HEK293 (cell line): ENCODE results near the gene MTCL1.

ENCODE experiments used
- CTCF ChIA-PET: fragments of 350-600 bp; formaldehyde crosslinking; extraction: SDS; loops from one replicate; lab custom pipeline; 2021; ENCODE audit warnings: antibody characterized with exemption; lab: Yijun Ruan, JAX
- POLR2A ChIA-PET: fragments of 300-600 bp; formaldehyde crosslinking; extraction: SDS; loops from one replicate; lab custom pipeline; 2020; ENCODE audit warnings: antibody characterized with exemption, inconsistent platforms; lab: Yijun Ruan, JAX
- H3K27ac ChIP-seq: fragments of 200-500 bp; sonication (Bioruptor generic); 2 replicates; pipeline ENCODE4 v1.5.1; 2014; ENCODE audit warnings: low read depth, low read length, control low read depth, inconsistent platforms; ENCODE audit errors: extremely low read depth
- H3K36me3 ChIP-seq, 2 experiments: fragments of 200-500 bp in 1 of 2; sonication (Bioruptor generic) in 1 of 2; 1 replicate in 1 of 2; 2 replicates in 1 of 2; pipeline ENCODE4 v1.5.1; 2014 to 2017; ENCODE audit warnings: inconsistent platforms in 2 of 2, low read length in 2 of 2; ENCODE audit not compliant: control insufficient read depth in 2 of 2, insufficient read depth in 1 of 2
- H3K4me1 ChIP-seq: fragments of 200-500 bp; sonication (Bioruptor generic); 2 replicates; pipeline ENCODE4 v1.5.1; 2014; ENCODE audit warnings: mild to moderate bottlenecking, low read length, inconsistent platforms; ENCODE audit not compliant: control insufficient read depth, insufficient read depth
- H3K4me3 ChIP-seq: 2 replicates; pipeline ENCODE4 v1.5.1; 2011; ENCODE audit warnings: low read depth, mild to moderate bottlenecking, control low read depth, low read length, moderate library complexity
- H3K9me3 ChIP-seq: fragments of 200-500 bp; sonication (Bioruptor generic); 2 replicates; pipeline ENCODE4 v1.5.1; 2014; ENCODE audit warnings: low read depth, low read length, inconsistent platforms; ENCODE audit not compliant: control insufficient read depth, insufficient read depth
- IKZF3 ChIP-seq: fragments of 450-650 bp; IDR thresholded peaks from 2 replicates; pipeline ENCODE4 v1.5.0; 2018; ENCODE audit warnings: missing biosample characterization, mild to moderate bottlenecking, missing genetic modification characterization, moderate library complexity
- KLF7 ChIP-seq: fragments of 450-650 bp; formaldehyde crosslinking; IDR thresholded peaks from 2 replicates; pipeline ENCODE4 v1.5.1; 2016; ENCODE audit warnings: missing biosample characterization, missing genetic modification characterization, borderline replicate concordance
- KLF8 ChIP-seq: fragments of 450-650 bp; formaldehyde crosslinking; IDR thresholded peaks from 2 replicates; pipeline ENCODE4 v1.5.1; 2016; ENCODE audit warnings: missing biosample characterization, missing genetic modification characterization
- PBX3 ChIP-seq: sonication (generic); formaldehyde crosslinking; IDR thresholded peaks from 2 replicates; pipeline ENCODE4 v1.8.1; 2022; ENCODE audit warnings: mild to moderate bottlenecking, moderate library complexity, missing genetic modification reagents
- PRDM1 ChIP-seq: fragments of 450-650 bp; formaldehyde crosslinking; IDR thresholded peaks from 2 replicates; pipeline ENCODE4; 2016; ENCODE audit warnings: missing biosample characterization, missing genetic modification characterization
- RBAK ChIP-seq: fragments of 450-650 bp; formaldehyde crosslinking; IDR thresholded peaks from 2 replicates; pipeline ENCODE4 v1.5.1; 2016; ENCODE audit warnings: missing biosample characterization, missing genetic modification characterization
- TRIM28 ChIP-seq: IDR thresholded peaks from 2 replicates; pipeline ENCODE4 v1.6.1; 2011; ENCODE audit warnings: low read length, control low read depth, borderline replicate concordance
- ZNF18 ChIP-seq: fragments of 450-650 bp; formaldehyde crosslinking; IDR thresholded peaks from 2 replicates; pipeline ENCODE4 v1.5.1; 2016; ENCODE audit warnings: missing biosample characterization, missing genetic modification characterization
- ZNF184 ChIP-seq: fragments of 450-650 bp; IDR thresholded peaks from 2 replicates; pipeline ENCODE4 v1.5.1; 2018; ENCODE audit warnings: missing biosample characterization, mild to moderate bottlenecking, missing genetic modification characterization
- ZNF214 ChIP-seq: fragments of 450-650 bp; formaldehyde crosslinking; IDR thresholded peaks from 2 replicates; pipeline ENCODE4 v1.5.1; 2017; ENCODE audit warnings: missing biosample characterization, mild to moderate bottlenecking, missing genetic modification characterization, borderline replicate concordance
- ZNF292 ChIP-seq: fragments of 450-650 bp; formaldehyde crosslinking; IDR thresholded peaks from 2 replicates; pipeline ENCODE4 v1.5.1; 2016; ENCODE audit warnings: low read depth, missing biosample characterization, missing genetic modification characterization, borderline replicate concordance
- ZNF302 ChIP-seq: fragments of 450-650 bp; formaldehyde crosslinking; IDR thresholded peaks from 2 replicates; pipeline ENCODE4 v1.5.1; 2016; ENCODE audit warnings: missing biosample characterization, missing genetic modification characterization, low read depth
- ZNF341 ChIP-seq: fragments of 450-650 bp; formaldehyde crosslinking; IDR thresholded peaks from 2 replicates; pipeline ENCODE4; 2016; ENCODE audit warnings: low read depth, missing biosample characterization, missing genetic modification characterization
- ZNF354C ChIP-seq: fragments of 450-650 bp; formaldehyde crosslinking; IDR thresholded peaks from 2 replicates; pipeline ENCODE4 v1.5.1; 2016; ENCODE audit warnings: missing biosample characterization, missing genetic modification characterization, low read depth, borderline replicate concordance
- ZNF416 ChIP-seq: fragments of 450-650 bp; formaldehyde crosslinking; IDR thresholded peaks from 2 replicates; pipeline ENCODE4 v1.5.1; 2016; ENCODE audit warnings: missing biosample characterization, missing genetic modification characterization
- ZNF501 ChIP-seq: fragments of 450-650 bp; formaldehyde crosslinking; IDR thresholded peaks from 2 replicates; pipeline ENCODE4 v1.5.1; 2016; ENCODE audit warnings: missing biosample characterization, missing genetic modification characterization
- ZNF521 ChIP-seq: fragments of 450-650 bp; formaldehyde crosslinking; IDR thresholded peaks from 2 replicates; pipeline ENCODE4 v1.5.1; 2017; ENCODE audit warnings: missing biosample characterization, mild to moderate bottlenecking, missing genetic modification characterization
- ZNF555 ChIP-seq: fragments of 450-650 bp; formaldehyde crosslinking; conservative IDR thresholded peaks from 2 replicates; pipeline ENCODE4 v1.5.1; 2017; ENCODE audit warnings: missing biosample characterization, mild to moderate bottlenecking, missing genetic modification characterization, inconsistent platforms
- ZNF571 ChIP-seq: fragments of 450-650 bp; formaldehyde crosslinking; IDR thresholded peaks from 2 replicates; pipeline ENCODE4 v1.5.0; 2017; ENCODE audit warnings: missing biosample characterization, missing genetic modification characterization
- ZNF626 ChIP-seq: fragments of 450-650 bp; sonication (Bioruptor Pico); formaldehyde crosslinking; IDR thresholded peaks from 2 replicates; pipeline ENCODE4 v1.5.1; 2018; ENCODE audit warnings: missing biosample characterization, missing genetic modification characterization, inconsistent platforms
- ZNF629 ChIP-seq: fragments of 450-650 bp; formaldehyde crosslinking; IDR thresholded peaks from 2 replicates; pipeline ENCODE4 v1.5.1; 2017; ENCODE audit warnings: missing biosample characterization, missing genetic modification characterization
- ZNF639 ChIP-seq: fragments of 450-650 bp; formaldehyde crosslinking; IDR thresholded peaks from 2 replicates; pipeline ENCODE4 v1.5.1; 2016; ENCODE audit warnings: missing biosample characterization, missing genetic modification characterization
- ZNF701 ChIP-seq: fragments of 450-650 bp; formaldehyde crosslinking; IDR thresholded peaks from 2 replicates; pipeline ENCODE4 v1.5.1; 2016; ENCODE audit warnings: missing biosample characterization, missing genetic modification characterization
- ZNF792 ChIP-seq: fragments of 450-650 bp; formaldehyde crosslinking; IDR thresholded peaks from 2 replicates; pipeline ENCODE4 v1.5.1; 2016; ENCODE audit warnings: missing biosample characterization, missing genetic modification characterization
- ZSCAN30 ChIP-seq: fragments of 450-650 bp; IDR thresholded peaks from 2 replicates; pipeline ENCODE4 v1.5.1; 2018; ENCODE audit warnings: missing biosample characterization, mild to moderate bottlenecking, missing genetic modification characterization, moderate library complexity
- ZSCAN5A ChIP-seq: fragments of 450-650 bp; formaldehyde crosslinking; IDR thresholded peaks from 2 replicates; pipeline ENCODE4 v1.5.1; 2016; ENCODE audit warnings: missing biosample characterization, missing genetic modification characterization
- TF ChIP-seq, protein P1 (sequence below): fragments of 450-650 bp; formaldehyde crosslinking; IDR thresholded peaks from 2 replicates; pipeline ENCODE4 v1.5.1; 2017; ENCODE audit warnings: missing biosample characterization, missing genetic modification characterization
- TF ChIP-seq, protein P2 (sequence below): fragments of 450-650 bp; formaldehyde crosslinking; IDR thresholded peaks from 2 replicates; pipeline ENCODE4 v1.5.1; 2016; ENCODE audit warnings: missing biosample characterization, missing genetic modification characterization

MTCL1 gene

DNA sequence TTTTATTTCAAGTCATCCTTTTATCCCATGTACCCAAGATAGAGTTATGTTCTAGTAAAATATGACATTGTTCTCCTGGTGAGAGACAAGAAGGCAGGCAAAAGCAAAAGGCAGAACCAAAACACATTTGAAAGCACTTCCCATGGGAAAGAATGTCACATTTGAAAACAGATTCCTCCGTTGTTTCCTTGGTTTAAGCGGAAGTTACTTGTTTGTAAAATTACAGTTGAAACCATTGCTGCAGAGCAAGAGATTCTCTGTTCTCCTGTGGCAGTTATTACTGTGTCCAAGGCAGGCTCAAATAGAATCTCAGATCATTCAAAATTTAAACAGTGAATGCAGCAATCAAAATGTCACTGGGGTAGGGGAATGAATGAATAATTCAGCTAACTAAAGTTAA lies 149.6 kb downstream of the MTCL1 start:
- POLR2A ChIA-PET: no interaction called here
- CTCF ChIA-PET: no interaction called here
- Histone ChIP-seq H3K9me3 (no peaks in the 10 kb centered on the region), H3K4me3 (no peak overlapping the region), H3K4me1 (no peaks in the 10 kb centered on the region), H3K27ac (no peak overlapping the region), H3K36me3 (no peaks in the 10 kb centered on the region)
- TF ChIP-seq ZNF792 (tag by site-specific recombination) (no peak), KLF8 (tag by site-specific recombination) (no peak), ZSCAN5A (tag by site-specific recombination) (no peak), ZNF354C (tag by site-specific recombination) (no peak), ZNF639 (no peak), PRDM1 (tag by site-specific recombination) (no peak), ZNF292 (tag by site-specific recombination) (no peak), ZNF18 (no peak), TRIM28 (no peak), KLF7 (tag by site-specific recombination) (no peak), ZNF416 (tag by site-specific recombination) (no peak), ZNF521 (tag by site-specific recombination) (no peak), ZNF626 (tag by site-specific recombination) (no peak)
- TF ChIP-seq, protein P1, sequence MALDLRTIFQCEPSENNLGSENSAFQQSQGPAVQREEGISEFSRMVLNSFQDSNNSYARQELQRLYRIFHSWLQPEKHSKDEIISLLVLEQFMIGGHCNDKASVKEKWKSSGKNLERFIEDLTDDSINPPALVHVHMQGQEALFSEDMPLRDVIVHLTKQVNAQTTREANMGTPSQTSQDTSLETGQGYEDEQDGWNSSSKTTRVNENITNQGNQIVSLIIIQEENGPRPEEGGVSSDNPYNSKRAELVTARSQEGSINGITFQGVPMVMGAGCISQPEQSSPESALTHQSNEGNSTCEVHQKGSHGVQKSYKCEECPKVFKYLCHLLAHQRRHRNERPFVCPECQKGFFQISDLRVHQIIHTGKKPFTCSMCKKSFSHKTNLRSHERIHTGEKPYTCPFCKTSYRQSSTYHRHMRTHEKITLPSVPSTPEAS (tag by site-specific recombination): no peak
- TF ChIP-seq, protein P2, sequence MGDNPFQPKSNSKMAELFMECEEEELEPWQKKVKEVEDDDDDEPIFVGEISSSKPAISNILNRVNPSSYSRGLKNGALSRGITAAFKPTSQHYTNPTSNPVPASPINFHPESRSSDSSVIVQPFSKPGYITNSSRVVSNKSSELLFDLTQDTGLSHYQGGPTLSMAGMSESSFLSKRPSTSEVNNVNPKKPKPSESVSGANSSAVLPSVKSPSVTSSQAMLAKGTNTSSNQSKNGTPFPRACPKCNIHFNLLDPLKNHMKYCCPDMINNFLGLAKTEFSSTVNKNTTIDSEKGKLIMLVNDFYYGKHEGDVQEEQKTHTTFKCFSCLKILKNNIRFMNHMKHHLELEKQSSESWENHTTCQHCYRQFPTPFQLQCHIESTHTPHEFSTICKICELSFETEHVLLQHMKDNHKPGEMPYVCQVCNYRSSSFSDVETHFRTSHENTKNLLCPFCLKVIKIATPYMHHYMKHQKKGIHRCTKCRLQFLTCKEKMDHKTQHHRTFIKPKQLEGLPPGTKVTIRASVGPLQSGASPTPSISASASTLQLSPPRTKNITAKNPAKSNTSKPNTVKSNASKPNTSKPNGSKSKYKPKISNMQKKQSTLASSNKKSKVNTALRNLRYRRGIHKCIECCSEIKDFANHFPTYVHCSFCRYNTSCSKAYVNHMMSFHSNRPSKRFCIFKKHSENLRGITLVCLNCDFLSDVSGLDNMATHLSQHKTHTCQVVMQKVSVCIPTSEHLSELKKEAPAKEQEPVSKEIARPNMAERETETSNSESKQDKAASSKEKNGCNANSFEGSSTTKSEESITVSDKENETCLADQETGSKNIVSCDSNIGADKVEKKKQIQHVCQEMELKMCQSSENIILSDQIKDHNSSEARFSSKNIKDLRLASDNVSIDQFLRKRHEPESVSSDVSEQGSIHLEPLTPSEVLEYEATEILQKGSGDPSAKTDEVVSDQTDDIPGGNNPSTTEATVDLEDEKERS (tag by site-specific recombination): no peak

DNA sequence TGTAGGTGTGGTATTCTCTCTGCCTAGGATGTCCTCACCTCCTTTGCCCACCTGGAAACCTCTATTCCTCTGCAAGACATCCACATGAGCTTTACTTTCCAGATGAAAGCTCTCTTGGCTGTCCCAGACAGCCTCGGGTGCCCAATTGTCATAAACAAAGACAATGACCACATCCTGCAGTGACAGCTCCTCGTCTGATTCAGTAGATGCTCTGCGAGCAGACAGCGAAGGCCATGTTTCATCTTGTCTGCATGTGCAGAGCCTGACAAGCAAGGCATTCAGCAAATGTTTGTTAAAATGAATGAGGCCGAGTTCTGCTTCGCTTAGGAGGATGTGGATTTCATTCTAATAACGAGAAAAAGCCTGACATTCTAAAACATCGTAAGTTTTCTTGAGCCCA lies 150.9 kb downstream of the MTCL1 start:
- Histone ChIP-seq H3K36me3 (no peaks in the 10 kb centered on the region), H3K4me3 (no peak overlapping the region), H3K4me1 (no peaks in the 10 kb centered on the region), H3K27ac (no peak overlapping the region), H3K9me3 (no peaks in the 10 kb centered on the region)
- ChIA-PET POLR2A (no interaction called here), CTCF (interaction anchor here (1.1 kb wide), 1 partner anchor 9 kb away, joined by 3 read pairs; no protein-coding TSS in a partner anchor)
- no peak for TF ChIP-seq ZNF184
- TF ChIP-seq ZNF214: no peak
- TF ChIP-seq ZNF571: no peak
- TF ChIP-seq RBAK: no peak
- no peak for TF ChIP-seq PBX3
- no peak for TF ChIP-seq ZNF701 (tag by site-specific recombination)
- no peak for TF ChIP-seq IKZF3 (tag by site-specific recombination)
- TF ChIP-seq ZNF302 (tag by site-specific recombination): no peak
- no peak for TF ChIP-seq ZNF501 (tag by site-specific recombination)
- TF ChIP-seq ZSCAN30 (tag by site-specific recombination): no peak
- TF ChIP-seq KLF7 (tag by site-specific recombination): no peak
- no peak for TF ChIP-seq ZNF629 (tag by site-specific recombination)
- TF ChIP-seq ZNF341 (tag by site-specific recombination): no peak
- TF ChIP-seq ZNF555 (tag by site-specific recombination): no peak
